Measurements from ENCODE around the gene CHMP6. TPM values are rescaled to one million over a fixed set of nuclear protein-coding genes. Genes with fewer than 3 reads are reported as not detected.
A peak's percentile ranks its signal among the peaks of the same experiment; 100 is the strongest.
"Not testable (repeated sequence)": the region's sequence is repeated elsewhere in the genome, so short reads cannot be mapped to it uniquely, and the experiment has no call there.

Gene CHMP6
- total RNA-seq, 1 donor from 2014 or later, result 19.5 TPM

- intact Hi-C loops (cut with micrococcal nuclease), result no loop called here
- DNase-seq (peak; percentile 73), ATAC-seq (peak; percentile 48)
Observed at GRCh38 chr17:81002409-81003361, 11.0 kb downstream of the CHMP6 start.

GRCh38 chr17:81003711-81004475 is 12.3 kb downstream of the CHMP6 start:
- peak; percentile 3 for ATAC-seq
- intact Hi-C loops (cut with micrococcal nuclease), result no loop called here
- peak; percentile 27 for DNase-seq

GRCh38 chr17:81006891-81007290 is 15.2 kb downstream of the CHMP6 start:
- ATAC-seq (no peak), DNase-seq (no peak)
- intact Hi-C loops (cut with micrococcal nuclease), result no loop called here

GRCh38 chr17:81008140-81008539 is 16.5 kb downstream of the CHMP6 start:
- ATAC-seq, result no peak
- DNase-seq, result no peak
- intact Hi-C loops (cut with micrococcal nuclease), result no loop called here

DNA sequence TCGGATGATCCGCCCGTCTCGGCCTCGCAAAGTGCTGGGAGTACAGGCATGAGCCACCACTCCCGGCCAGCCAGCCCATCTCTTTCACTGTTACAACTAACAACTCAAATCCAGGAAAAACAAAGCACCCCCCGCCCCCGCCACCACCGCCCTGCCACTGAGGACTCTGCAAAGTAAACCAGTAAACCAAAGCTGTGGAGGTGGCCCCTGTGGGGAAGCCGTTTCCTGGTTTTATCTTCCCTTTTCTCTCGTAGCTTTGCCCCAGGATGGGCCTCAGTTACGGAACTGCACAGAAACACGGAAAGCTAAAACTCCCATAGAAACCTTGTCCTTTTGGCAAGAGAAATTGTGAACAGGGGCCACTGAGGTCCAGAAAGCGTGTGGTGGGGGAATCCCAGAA is 17.5 kb downstream of the CHMP6 start:
- ATAC-seq (no peak), DNase-seq (peak; percentile 20)
- intact Hi-C loops (cut with micrococcal nuclease), result no loop called here

DNA sequence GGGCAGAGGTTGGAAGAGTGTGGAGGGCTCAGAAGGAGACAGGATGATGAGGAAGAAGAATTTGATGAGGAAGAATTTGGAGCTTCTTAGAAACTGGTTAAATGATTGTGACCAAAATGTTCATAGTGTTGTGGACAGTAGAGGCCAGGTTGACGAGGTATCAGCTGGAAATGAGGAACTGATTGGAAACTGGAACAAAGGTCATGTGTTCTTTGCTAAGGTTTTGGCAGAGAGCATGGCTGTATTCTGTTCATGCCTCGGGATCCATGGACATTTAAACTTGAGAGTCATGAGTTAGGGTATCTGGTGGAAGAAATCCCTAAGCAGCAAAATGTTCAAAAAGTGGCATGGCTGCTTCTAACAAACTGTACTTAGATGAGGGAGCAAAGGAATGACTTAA is 19.3 kb downstream of the CHMP6 start:
- intact Hi-C loops (cut with micrococcal nuclease), result no loop called here
- no peak for DNase-seq
- ATAC-seq, result no peak

DNA sequence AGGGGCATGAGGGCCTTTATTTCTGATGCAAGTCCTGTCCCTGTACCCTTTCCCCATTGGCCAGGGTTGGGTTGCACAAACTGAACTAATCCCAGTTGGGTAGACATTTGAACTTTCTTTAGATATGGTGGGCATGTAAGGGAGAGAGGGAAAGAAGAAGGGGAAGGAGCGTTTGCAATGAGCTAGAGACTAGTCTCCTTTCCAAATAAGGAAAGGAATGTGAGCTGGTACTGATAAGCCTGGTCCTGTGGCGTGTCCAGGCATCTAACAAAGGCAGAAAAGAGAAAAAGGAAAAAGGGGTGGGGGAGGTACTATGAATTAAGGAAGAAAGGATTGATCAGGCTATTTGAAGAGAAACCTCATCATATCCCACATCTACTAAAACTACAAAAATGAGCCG is 20.3 kb downstream of the CHMP6 start:
- no peak for DNase-seq
- ATAC-seq, result no peak
- intact Hi-C loops (cut with micrococcal nuclease), result no loop called here

GRCh38 chr17:81012574-81013447 is 21.2 kb downstream of the CHMP6 start:
- DNase-seq, result peak; percentile 11
- ATAC-seq, result no peak
- intact Hi-C loops (cut with micrococcal nuclease), result no loop called here

DNA sequence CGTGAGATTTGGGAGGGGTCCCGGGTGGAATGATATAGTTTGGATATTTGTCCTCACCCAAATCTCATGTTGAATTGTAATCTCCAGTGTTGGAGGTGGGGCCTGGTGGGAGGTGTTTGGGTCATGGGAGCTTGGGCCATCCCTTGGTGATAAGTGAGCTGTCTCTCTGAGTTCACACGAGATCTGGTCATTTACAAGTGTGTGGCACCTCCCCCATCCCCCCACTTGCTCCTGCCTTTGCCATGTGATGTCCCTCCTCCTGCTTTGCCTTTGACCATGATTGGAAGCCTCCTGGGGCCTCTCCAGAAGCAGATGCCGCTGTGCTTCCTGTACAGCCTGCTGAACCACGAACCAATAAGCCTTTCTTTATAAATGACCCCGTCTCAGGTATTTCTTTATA is 22.0 kb downstream of the CHMP6 start:
- DNase-seq (no peak), ATAC-seq (no peak)
- intact Hi-C loops (cut with micrococcal nuclease), result no loop called here

DNA sequence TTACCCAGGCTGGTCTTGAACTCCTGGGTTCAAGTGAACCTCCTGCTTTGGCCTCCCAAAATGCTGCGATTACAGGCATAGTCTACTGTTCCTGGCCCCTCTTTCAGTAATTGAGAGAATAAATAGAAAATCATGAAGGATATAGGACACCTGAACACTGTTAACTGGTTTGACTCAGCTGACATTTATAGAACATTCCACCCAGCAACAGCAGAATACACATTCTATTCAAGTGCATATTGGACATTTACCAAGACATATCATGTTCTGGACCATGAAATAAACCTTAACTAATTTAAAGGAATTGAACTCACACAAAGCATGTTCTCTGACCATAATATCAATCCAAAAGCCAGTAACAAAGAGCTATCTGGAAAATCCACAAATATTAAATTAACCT is 23.5 kb downstream of the CHMP6 start:
- ATAC-seq (no peak), DNase-seq (no peak)
- intact Hi-C loops (cut with micrococcal nuclease), result no loop called here

GRCh38 chr17:81016575-81016974 is 24.9 kb downstream of the CHMP6 start:
- intact Hi-C loops (cut with micrococcal nuclease), result no loop called here

GRCh38 chr17:81017330-81017729 is 25.7 kb downstream of the CHMP6 start:
- peak; percentile 10 for DNase-seq
- intact Hi-C loops (cut with micrococcal nuclease), result not testable (repeated sequence)

More at GRCh38 chr17:81016575-81016974, 24.9 kb downstream of the CHMP6 start:
- no peak for DNase-seq
- no peak for ATAC-seq

DNA sequence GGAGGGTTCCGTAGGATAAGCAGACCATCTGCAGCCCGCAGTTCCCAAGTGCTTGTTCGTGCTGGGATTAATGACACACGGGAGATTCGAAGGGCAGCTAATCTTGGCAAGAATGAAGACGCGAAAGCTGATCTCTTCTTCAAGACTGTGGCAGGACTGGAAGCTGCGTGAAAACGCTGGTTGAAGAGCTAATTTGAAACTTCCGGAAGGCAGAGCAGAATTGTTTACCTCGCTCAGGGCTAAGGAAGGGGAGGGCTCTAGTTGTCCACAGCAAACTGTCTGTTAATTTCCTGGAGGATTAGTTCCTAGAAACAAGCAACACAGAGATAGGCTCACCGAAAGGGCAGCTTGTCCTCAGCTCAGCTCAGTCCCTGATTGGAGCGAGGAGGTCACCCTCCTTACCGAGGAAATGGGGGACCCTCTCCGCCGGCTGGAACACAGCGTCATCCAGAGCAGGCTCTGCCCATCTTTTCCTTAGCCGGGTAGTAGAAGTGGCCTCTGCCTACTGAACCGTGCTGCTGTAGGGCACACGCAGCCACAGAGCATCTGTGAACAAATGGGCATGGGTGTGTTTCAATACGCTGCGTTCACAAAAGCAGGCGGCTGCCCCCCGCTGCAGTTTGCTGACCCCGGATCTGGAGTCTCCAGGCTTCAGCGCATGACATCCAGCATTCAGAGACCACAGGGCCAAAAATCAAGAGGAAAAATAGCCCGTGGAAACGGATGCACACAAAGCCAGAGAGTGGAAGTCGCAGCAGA is 26.6 kb downstream of the CHMP6 start:
- ATAC-seq, result peak; percentile 53
- DNase-seq, result peak; percentile 46
- intact Hi-C loops (cut with micrococcal nuclease), result no loop called here

More at GRCh38 chr17:81017330-81017729, 25.7 kb downstream of the CHMP6 start:
- ATAC-seq, result not testable (repeated sequence)

DNA sequence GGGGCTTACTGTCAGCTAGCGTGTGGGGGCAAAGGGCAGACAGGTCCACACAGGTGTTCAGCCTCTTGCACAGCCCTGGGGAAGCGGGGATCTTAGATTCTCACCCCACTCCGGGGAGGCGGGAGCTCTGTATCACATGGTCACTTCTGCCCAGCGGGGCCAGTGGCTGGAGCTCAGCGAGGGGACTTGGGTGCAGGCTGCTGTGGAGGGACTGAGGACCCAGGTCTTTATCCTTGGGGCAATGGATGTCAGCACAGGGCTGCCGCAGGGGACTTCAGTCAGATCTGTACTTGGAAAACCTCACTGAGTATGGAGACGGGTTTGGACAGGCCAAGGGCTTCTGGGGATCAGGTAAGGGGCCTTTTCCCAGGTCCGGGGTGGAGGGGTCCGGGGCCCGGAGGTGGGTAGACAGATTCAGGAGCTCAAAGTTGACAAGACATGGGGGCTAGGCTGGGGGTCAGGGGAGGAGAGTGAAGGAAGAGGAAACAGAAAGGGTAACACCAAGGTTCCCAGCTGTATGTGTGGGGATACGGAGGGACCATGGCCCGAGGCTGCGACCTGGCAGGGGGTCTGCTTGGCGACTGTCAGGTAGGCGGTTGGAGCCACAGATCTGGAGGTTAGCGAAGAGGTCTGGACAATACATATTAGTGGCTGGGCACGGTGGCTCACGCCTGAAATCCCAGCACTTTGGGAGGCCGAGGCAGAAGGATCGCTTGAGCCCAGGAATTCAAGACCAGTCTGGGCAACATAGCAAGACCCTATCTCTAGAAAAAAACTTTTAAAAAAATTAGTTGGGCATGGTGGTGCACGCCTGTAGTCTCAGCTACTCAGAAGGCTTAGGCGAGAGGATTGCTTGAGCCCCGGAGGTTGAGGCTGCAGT is 28.2 kb downstream of the CHMP6 start:
- peak; percentile 23 for DNase-seq
- ATAC-seq, result no peak
- intact Hi-C loops (cut with micrococcal nuclease), result loop anchor here (10.0 kb wide), 1 partner anchor 85 kb away; no protein-coding TSS in a partner anchor

GRCh38 chr17:81020443-81020766 is 28.8 kb downstream of the CHMP6 start:
- ATAC-seq (no peak), DNase-seq (no peak)
- intact Hi-C loops (cut with micrococcal nuclease), result loop anchor here (10.0 kb wide), 1 partner anchor 84 kb away; no protein-coding TSS in a partner anchor

DNA sequence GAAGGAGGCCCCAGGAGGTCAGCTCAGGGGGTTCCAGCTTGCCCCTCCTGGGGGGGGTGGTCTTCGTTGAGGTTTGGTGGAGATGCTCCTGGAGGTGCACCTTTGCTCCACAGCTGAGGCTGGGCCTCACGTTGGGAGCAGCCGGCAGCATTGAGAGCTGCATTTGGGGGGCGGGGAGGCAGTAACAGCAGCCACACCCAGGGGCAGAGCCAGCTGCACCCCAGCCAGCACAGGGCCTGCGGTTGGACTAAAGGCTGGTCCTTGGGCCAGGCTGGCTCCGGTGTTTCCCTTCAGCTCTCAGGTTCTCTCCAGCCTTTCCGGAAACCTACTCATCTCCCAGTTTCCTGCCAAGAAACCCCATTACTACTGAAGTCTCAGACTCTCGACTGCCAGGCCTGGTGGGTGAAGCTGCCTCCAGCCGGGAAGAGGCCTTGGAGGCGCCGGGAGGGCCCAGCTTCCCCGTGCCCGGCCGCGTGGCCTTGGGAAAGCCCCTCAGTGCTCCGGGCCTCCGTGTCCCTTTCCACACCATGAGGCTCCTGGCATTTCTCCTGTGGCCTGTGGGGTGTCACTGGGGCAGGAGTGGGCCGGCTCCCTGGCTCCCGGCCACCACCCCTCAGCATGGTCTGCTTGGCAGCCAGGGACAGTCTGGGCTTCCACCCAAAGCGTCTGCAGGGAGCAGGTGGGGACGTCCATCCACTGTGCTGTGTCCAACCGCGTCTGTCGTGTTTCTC is 29.3 kb downstream of the CHMP6 start:
- intact Hi-C loops (cut with micrococcal nuclease), result loop anchor here (10.0 kb wide), 1 partner anchor 84 kb away; no protein-coding TSS in a partner anchor
- ATAC-seq, result peak; percentile 90
- peak; percentile 87 for DNase-seq

All from left ventricle myocardium superior (tissue), 1 donor.